ENCODE measurements around the gene NMD3.

DNA sequence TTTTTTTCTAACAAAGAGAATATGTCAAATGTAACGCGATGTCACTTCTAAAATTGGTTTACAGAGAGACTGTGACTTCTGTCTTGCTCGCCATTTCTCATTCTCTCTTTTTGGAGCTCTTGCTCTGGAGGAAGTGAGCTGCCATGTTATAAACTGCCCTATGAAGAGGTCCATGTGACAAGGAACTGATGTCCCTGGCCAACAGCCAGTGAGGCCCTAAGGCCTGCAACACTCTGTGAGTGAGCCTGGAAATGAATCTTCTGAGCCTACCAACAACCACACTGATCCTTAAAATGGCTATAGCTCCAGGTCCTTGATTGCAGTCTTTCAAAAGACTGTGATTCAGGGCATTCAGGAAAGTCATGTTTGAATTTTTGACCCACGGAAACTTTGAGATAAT is 49.9 kb downstream of the NMD3 start:
- TF ChIP-seq, protein P1, sequence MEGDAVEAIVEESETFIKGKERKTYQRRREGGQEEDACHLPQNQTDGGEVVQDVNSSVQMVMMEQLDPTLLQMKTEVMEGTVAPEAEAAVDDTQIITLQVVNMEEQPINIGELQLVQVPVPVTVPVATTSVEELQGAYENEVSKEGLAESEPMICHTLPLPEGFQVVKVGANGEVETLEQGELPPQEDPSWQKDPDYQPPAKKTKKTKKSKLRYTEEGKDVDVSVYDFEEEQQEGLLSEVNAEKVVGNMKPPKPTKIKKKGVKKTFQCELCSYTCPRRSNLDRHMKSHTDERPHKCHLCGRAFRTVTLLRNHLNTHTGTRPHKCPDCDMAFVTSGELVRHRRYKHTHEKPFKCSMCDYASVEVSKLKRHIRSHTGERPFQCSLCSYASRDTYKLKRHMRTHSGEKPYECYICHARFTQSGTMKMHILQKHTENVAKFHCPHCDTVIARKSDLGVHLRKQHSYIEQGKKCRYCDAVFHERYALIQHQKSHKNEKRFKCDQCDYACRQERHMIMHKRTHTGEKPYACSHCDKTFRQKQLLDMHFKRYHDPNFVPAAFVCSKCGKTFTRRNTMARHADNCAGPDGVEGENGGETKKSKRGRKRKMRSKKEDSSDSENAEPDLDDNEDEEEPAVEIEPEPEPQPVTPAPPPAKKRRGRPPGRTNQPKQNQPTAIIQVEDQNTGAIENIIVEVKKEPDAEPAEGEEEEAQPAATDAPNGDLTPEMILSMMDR (IDR thresholded peaks at IDR 0.05), result no peak
- TF ChIP-seq ZFX (IDR thresholded peaks at IDR 0.05; ENCODE audit: borderline replicate concordance), result no peak

Measured in 22Rv1 (cell line).